Measurements from ENCODE around the gene POLR1G.

GRCh38 chr19:45403272-45403671 lies 3.2 kb upstream of the POLR1G start:
- no peak for TF ChIP-seq REST (IDR thresholded peaks at IDR 0.05; ENCODE audit: insufficient read depth in 1 of 2, low read depth in 2 of 2, low read length in 2 of 2)
- no peak for TF ChIP-seq SIN3A (IDR thresholded peaks at IDR 0.05; ENCODE audit: borderline replicate concordance, insufficient read depth, low read length)
- no peak for TF ChIP-seq TAF1 (IDR thresholded peaks at IDR 0.05; ENCODE audit: borderline replicate concordance, insufficient read depth, low read length)
- no peak for TF ChIP-seq POLR2AphosphoS5 (IDR thresholded peaks at IDR 0.05; ENCODE audit: low read depth, low read length)
- TF ChIP-seq FOXP2 (optimal IDR thresholded peaks at IDR 0.05; ENCODE audit: borderline replicate concordance, extremely low read depth, extremely low read length, insufficient read depth): no peak

All from PFSK-1 (cell line).